HG02763 (cell line): ENCODE results near the gene FOXN3.
"Not testable (repeated sequence)": the region's sequence is repeated elsewhere in the genome, so short reads cannot be mapped to it uniquely, and the experiment has no call there.

Experiments
- ATAC-seq: cut with Tn5 transposase; IDR thresholded peaks from one replicate; pipeline ENCODE4 v1.9.1; 2021; ENCODE audit warnings: mild to moderate bottlenecking, moderate library complexity; ENCODE audit not compliant: unreplicated experiment

FOXN3 gene

DNA sequence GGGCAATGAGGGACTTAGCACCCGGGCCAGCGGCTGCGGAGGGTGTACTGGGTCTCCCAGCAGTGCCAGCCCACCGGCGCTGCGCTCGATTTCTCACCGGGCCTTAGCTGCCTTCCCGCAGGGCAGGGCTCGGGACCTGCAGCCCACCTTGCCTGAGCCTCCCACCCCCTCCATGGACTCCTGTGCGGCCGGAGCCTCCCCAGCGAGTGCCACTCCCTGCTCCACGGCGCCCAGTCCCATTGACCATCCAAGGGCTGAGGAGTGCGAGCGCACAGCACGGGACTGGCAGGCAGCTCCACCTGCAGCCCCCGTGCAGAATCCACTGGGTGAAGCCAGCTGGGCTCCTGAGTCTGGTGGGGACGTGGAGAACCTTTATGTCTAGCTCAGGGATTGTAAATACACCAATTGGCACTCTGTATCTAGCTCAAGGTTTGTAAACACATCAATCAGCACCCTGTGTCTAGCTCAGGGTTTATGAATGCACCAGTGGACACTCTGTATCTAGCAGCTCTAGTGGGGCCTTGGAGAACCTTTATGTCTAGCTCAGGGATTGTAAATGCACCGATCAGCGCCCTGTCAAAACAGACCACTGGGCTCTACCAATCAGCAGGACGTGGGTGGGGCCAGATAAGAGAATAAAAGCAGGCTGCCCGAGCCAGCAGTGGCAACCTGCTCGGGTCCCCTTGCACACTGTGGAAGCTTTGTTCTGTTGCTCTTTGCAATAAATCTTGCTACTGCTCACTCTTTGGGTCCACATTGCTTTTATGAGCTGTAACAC is 305.1 kb downstream of the FOXN3 start:
- not testable (repeated sequence) for ATAC-seq

DNA sequence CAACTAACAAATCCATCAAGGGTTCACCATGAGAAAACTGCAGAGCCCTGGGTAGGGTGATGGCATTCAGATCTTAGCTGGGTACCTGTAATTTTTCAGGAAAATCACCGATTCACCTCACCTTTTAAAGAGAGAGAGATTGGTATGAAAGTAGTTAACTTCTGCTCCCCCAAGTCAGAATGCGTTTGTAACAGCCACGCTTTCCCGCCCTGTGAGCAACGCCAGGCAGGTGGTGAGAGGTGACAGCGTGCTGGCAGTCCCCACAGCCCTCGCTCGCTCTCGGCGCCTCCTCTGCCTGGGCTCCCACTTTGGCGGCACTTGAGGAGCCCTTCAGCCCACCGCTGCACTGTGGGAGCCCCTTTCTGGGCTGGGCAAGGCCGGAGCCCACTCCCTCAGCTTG is 305.8 kb downstream of the FOXN3 start:
- not testable (repeated sequence) for ATAC-seq

DNA sequence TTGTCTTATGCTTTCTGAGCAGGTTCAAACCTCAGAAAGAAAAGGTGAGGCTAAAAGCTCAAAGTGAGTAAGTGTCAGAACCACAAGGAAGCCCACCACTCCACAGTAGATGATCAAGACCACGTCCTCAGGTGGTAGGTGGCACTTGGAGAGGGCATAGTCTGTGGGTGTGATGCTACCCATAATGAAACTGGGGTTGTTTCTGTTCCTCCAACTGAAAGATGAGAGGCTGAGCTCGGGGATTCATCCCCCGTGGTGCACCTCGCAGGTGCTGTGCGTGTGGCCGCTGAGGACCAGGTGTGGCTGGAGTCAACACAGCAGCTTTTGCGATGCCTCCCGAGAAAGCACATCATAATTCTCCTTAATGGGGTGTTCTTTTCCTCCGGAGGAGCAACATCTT is 306.9 kb downstream of the FOXN3 start:
- no peak for ATAC-seq

DNA sequence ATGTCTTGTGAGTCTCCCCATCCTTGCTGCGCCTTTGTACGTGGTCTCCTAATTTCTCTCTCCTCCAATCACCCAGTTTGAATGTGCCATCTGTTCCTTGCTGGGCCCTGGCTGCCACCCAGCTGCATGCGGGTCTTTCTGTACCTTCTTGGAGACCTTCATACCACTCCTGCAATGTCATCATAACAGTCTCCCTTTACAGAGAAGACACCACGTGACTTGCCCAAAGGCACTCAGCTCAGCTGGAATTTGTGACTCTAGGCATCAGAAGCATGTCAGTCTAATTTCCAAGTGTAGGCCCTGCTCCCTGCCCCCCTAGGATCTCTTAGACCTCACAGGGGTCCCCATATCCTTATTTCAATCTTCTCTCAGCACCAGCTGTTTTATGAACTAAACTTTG is 308.4 kb downstream of the FOXN3 start:
- no peak for ATAC-seq

DNA sequence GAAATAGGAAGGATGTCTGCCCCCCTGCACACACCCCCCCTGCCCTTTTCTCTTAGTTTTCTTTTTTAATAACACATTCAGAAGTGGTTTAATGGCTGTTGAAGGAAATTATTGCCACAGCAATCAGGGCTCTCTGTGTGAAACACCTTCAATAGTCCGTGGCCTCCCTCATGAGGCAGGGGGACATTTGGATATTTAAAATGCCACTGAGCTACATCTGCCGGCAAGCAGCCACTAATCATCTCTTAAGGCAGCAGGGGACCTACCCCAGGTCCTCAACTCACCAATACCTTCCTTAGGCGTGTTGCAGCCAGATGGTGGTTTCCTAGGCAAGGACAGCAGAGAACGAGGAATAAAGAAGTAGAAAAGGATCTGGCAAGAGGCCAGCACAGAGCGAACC is 309.4 kb downstream of the FOXN3 start:
- no peak for ATAC-seq
